NB4 (cell line): ENCODE data around the gene CELA2A.
"Not testable (repeated sequence)": the region's sequence is repeated elsewhere in the genome, so short reads cannot be mapped to it uniquely, and the experiment has no call there.

Source experiments
- CTCF ChIP-seq: IDR thresholded peaks from one replicate; pipeline ENCODE4 v1.5.1; 2012; ENCODE audit warnings: low read depth, low read length
- POLR2A ChIP-seq: IDR thresholded peaks from 2 replicates; pipeline ENCODE4 v1.6.1; 2011; ENCODE audit warnings: mild to moderate bottlenecking; ENCODE audit not compliant: insufficient read length; ENCODE audit errors: extremely low read depth
- TF ChIP-seq, protein P1 (sequence below): IDR thresholded peaks from 2 replicates; pipeline ENCODE4 v1.6.1; 2011; ENCODE audit warnings: low read depth, low read length

GRCh38 chr1:15434739-15435138, 21.8 kb upstream of the CELA2A start:
- TF ChIP-seq POLR2A, CTCF: not testable (repeated sequence)
- TF ChIP-seq, protein P1, sequence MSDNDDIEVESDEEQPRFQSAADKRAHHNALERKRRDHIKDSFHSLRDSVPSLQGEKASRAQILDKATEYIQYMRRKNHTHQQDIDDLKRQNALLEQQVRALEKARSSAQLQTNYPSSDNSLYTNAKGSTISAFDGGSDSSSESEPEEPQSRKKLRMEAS: not testable (repeated sequence)
